C4-2B (cell line): ENCODE results near the gene DNAJC10.

Experiments
- ZFX ChIP-seq: fragments of 450-650 bp; IDR thresholded peaks from 2 replicates; pipeline ENCODE4 v1.6.1; 2017
- TF ChIP-seq, protein P1 (sequence below): fragments of 450-650 bp; conservative IDR thresholded peaks from 2 replicates; pipeline ENCODE4 v1.5.1; 2017; ENCODE audit warnings: mild to moderate bottlenecking

DNA sequence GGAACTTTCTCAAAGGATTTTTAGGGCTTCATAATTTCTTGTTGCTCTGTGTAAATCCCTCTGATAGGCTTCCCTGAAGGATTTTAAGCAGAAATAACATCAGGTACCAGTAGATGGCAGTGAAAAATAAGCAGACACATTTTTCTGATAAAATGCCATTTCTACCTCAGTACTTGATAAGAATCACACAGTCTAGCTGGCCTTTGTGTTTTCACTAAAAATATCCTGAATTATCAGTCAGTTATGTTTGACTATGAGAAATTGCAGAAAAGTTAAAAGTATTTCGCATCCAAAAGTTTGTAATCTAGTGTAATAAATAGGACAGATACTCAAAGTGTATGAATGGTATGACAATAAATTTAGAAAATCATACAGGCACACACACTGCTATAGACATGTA lies 68.7 kb downstream of the DNAJC10 start:
- TF ChIP-seq, protein P1, sequence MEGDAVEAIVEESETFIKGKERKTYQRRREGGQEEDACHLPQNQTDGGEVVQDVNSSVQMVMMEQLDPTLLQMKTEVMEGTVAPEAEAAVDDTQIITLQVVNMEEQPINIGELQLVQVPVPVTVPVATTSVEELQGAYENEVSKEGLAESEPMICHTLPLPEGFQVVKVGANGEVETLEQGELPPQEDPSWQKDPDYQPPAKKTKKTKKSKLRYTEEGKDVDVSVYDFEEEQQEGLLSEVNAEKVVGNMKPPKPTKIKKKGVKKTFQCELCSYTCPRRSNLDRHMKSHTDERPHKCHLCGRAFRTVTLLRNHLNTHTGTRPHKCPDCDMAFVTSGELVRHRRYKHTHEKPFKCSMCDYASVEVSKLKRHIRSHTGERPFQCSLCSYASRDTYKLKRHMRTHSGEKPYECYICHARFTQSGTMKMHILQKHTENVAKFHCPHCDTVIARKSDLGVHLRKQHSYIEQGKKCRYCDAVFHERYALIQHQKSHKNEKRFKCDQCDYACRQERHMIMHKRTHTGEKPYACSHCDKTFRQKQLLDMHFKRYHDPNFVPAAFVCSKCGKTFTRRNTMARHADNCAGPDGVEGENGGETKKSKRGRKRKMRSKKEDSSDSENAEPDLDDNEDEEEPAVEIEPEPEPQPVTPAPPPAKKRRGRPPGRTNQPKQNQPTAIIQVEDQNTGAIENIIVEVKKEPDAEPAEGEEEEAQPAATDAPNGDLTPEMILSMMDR = peak; percentile 64
- TF ChIP-seq ZFX = no peak
